Liver (tissue), 3 donors: ENCODE results near the gene BTNL9.

Experiments
- CTCF ChIP-seq: fragments of 150-350 bp; IDR thresholded peaks from 2 replicates; pipeline ENCODE4 v1.5.1; 2017; ENCODE audit warnings: improper control_type of control experiment, low read depth, low read length; ENCODE audit not compliant: missing input control
- FOXA1 ChIP-seq: IDR thresholded peaks from 2 replicates; pipeline ENCODE4 v1.6.1; 2016; ENCODE audit warnings: antibody characterized with exemption
- GABPA ChIP-seq, 2 donors: IDR thresholded peaks in 1 of 2; conservative IDR thresholded peaks in 1 of 2; 2 replicates each; pipeline ENCODE4 v1.6.1; 2016; ENCODE audit warnings: antibody characterized with exemption in 2 of 2, mild to moderate bottlenecking in 1 of 2, moderate library complexity in 1 of 2
- JUND ChIP-seq, 2 donors: IDR thresholded peaks; 2 replicates each; pipeline ENCODE4 v1.6.1; 2016; ENCODE audit warnings: antibody characterized with exemption in 2 of 2
- MAX ChIP-seq: IDR thresholded peaks from 2 replicates; pipeline ENCODE4 v1.6.1; 2016; ENCODE audit warnings: antibody characterized with exemption
- RAD21 ChIP-seq, 2 donors: IDR thresholded peaks; 2 replicates each; pipeline ENCODE4 v1.6.1; 2016; ENCODE audit warnings: antibody characterized with exemption in 2 of 2, mild to moderate bottlenecking in 2 of 2
- REST ChIP-seq: IDR thresholded peaks from 2 replicates; pipeline ENCODE4 v1.6.1; 2016; ENCODE audit warnings: antibody characterized with exemption, mild to moderate bottlenecking
- SP1 ChIP-seq: IDR thresholded peaks from 2 replicates; pipeline ENCODE4 v1.6.1; 2018; ENCODE audit warnings: antibody characterized with exemption, mild to moderate bottlenecking
- TAF1 ChIP-seq: conservative IDR thresholded peaks from 2 replicates; pipeline ENCODE4 v1.6.1; 2016; ENCODE audit warnings: antibody characterized with exemption, mild to moderate bottlenecking
- YY1 ChIP-seq: IDR thresholded peaks from 2 replicates; pipeline ENCODE4 v1.6.1; 2016; ENCODE audit warnings: antibody characterized with exemption, mild to moderate bottlenecking
- donor health status: healthy.
- donor health status: healthy.

- no peak for TF ChIP-seq CTCF
- no peak for TF ChIP-seq REST
- TF ChIP-seq FOXA1, result no peak
- TF ChIP-seq TAF1, result no peak
- TF ChIP-seq RAD21 (IDR thresholded peaks at IDR 0.05), result no peak
- no peak for TF ChIP-seq SP1
- no peak for TF ChIP-seq MAX
- TF ChIP-seq YY1, result no peak
- no peak for TF ChIP-seq GABPA (IDR thresholded peaks at IDR 0.05 in 1 of 2, conservative IDR thresholded peaks at IDR 0.05 in 1 of 2)
- TF ChIP-seq JUND (IDR thresholded peaks at IDR 0.05), result no peak
These were observed 52.4 kb downstream of the BTNL9 start for GRCh38 chr5:181092428-181092827.
